ENCODE measurements around the gene RSRP1. TPM values are rescaled to one million over a fixed set of nuclear protein-coding genes. Genes with fewer than 3 reads are reported as not detected.

Gene RSRP1
- total and polyA plus RNA-seq, 2 of the 8 experiments (the other 6 are each of a cell fraction or from before 2014, with no cell fraction given), result 32.9 to 59.4 TPM

GRCh38 chr1:25212725-25213124 is 34.5 kb downstream of the RSRP1 start:
- H3K4me1 ChIP-seq (replicated peaks in 1 of 4; ENCODE audit: control insufficient read depth in 3 of 4, insufficient read depth in 4 of 4, low read length in 3 of 4), result no peaks in the 10 kb centered on the region
- no peak overlapping the region for H3K4me2 ChIP-seq (ENCODE audit: insufficient read depth in 1 of 2, low read depth in 2 of 2, low read length in 2 of 2)
- no peak overlapping the region for H2AK5ac ChIP-seq (ENCODE audit: low read depth, low read length)
- H3K4me3 ChIP-seq (ENCODE audit: extremely low read depth in 1 of 4, insufficient read depth in 2 of 4, low read depth in 3 of 4, low read length in 4 of 4), result no peak overlapping the region
- no peak overlapping the region for H3K23ac ChIP-seq (ENCODE audit: insufficient read length)
- no peaks in the 10 kb centered on the region for H3K23me2 ChIP-seq (ENCODE audit: low read depth, low read length)
- H2BK12ac ChIP-seq (ENCODE audit: low read depth, low read length), result no peak overlapping the region
- H2BK5ac ChIP-seq (ENCODE audit: low read depth, low read length), result no peak overlapping the region
- H4K91ac ChIP-seq (replicated peaks; ENCODE audit: insufficient read length, low read length), result no peak overlapping the region
- POLR2A ChIA-PET (ENCODE audit: partially characterized antibody), result no interaction called here
- no peaks in the 10 kb centered on the region for H3K79me2 ChIP-seq (ENCODE audit: control insufficient read depth in 1 of 2, insufficient read depth in 2 of 2, low read length in 2 of 2)
- no peaks in the 10 kb centered on the region for H3K36me3 ChIP-seq (ENCODE audit: control insufficient read depth in 2 of 4, insufficient read depth in 4 of 4, low read length in 3 of 4)
- H3K56ac ChIP-seq (replicated peaks; ENCODE audit: insufficient read length, low read depth, low read length), result no peak overlapping the region
- H3K14ac ChIP-seq (ENCODE audit: insufficient read length), result no peak overlapping the region
- no peak for DNase-seq (ENCODE audit: low read depth in 1 of 2, low spot score in 2 of 2)
- H2AFZ ChIP-seq (ENCODE audit: low read length), result no peak overlapping the region
- H2BK15ac ChIP-seq (ENCODE audit: low read length), result no peak overlapping the region
- H3K4ac ChIP-seq (replicated peaks; ENCODE audit: insufficient read length, low read depth, low read length), result no peak overlapping the region
- H4K20me1 ChIP-seq (replicated peaks in 1 of 2; ENCODE audit: control insufficient read depth in 1 of 2, insufficient read depth in 2 of 2, low read length in 2 of 2), result no peaks in the 10 kb centered on the region
- no peak overlapping the region for H3K9ac ChIP-seq (replicated peaks in 1 of 4; ENCODE audit: extremely low read depth in 1 of 4, low read depth in 3 of 4, low read length in 3 of 4)
- H3K27me3 ChIP-seq (replicated peaks in 1 of 4; ENCODE audit: control insufficient read depth in 3 of 4, extremely low read depth in 1 of 4, insufficient read depth in 3 of 4, low read length in 3 of 4), result no peaks in the 10 kb centered on the region
- H3K9me3 ChIP-seq (ENCODE audit: insufficient read depth in 2 of 2, low read depth in 1 of 2, low read length in 1 of 2), result no peaks in the 10 kb centered on the region
- FAIRE-seq, result no peak
- H4K8ac ChIP-seq (ENCODE audit: extremely low read depth, insufficient read depth, low read length), result no peak overlapping the region
- no peak for TF ChIP-seq CHD2 (IDR thresholded peaks at IDR 0.05; ENCODE audit: low read length)
- H3K18ac ChIP-seq (ENCODE audit: extremely low read depth, low read length), result no peak overlapping the region
- no peak overlapping the region for H4K5ac ChIP-seq (ENCODE audit: insufficient read length, low read depth, low read length)
- WGBS, 2 experiments (ENCODE audit: extremely low coverage in 1 of 2, insufficient coverage in 1 of 2, insufficient read length in 1 of 2, insufficient replicate concordance in 2 of 2, low coverage in 1 of 2, low lambda C conversion rate in 2 of 2, missing lambda C conversion rate in 1 of 2), result 76% methylated on average over 5 of the region's 5 CpGs; no CpG with 5 or more reads in 1 of the 2 experiments
- H2BK20ac ChIP-seq (ENCODE audit: low read length), result no peak overlapping the region
- no peaks in the 10 kb centered on the region for H3K79me1 ChIP-seq (ENCODE audit: low read depth, low read length)
- no peak overlapping the region for H2BK120ac ChIP-seq (replicated peaks; ENCODE audit: low read depth, low read length)
- CTCF ChIA-PET (ENCODE audit: partially characterized antibody), result interaction anchor here (0.7 kb wide), 1 partner anchor 14 kb away, joined by 3 read pairs; no protein-coding TSS in a partner anchor
- H3K27ac ChIP-seq (ENCODE audit: low read depth, low read length), result no peak overlapping the region
